Esophagus squamous epithelium (tissue), 5 donors: Measurements from ENCODE around the gene KMT2E. TPM values are rescaled to one million over a fixed set of nuclear protein-coding genes. Genes with fewer than 3 reads are reported as not detected.

Experiments
- DNase-seq: peaks from one replicate; lab custom pipeline; 2025; lab: John Stamatoyannopoulos, UW
- H3K27ac ChIP-seq, 4 donors: fragments of 200-600 bp; sonication (generic); one replicate each; pipeline ENCODE4 v1.5.1; 2016 to 2019; ENCODE audit warnings: mild to moderate bottlenecking in 1 of 4
- H3K27me3 ChIP-seq, 4 donors: fragments of 200-600 bp; sonication (generic); 1 replicate in 3 of 4; 2 replicates in 1 of 4; pipeline versions ENCODE4 v1.5.1 to v1.6.0; 2017 to 2021; ENCODE audit warnings: antibody characterized with exemption in 1 of 4
- H3K36me3 ChIP-seq, 3 donors: fragments of 200-600 bp; sonication (generic); one replicate each; pipeline ENCODE4 v1.5.1; 2016 to 2019
- H3K4me1 ChIP-seq, 3 donors: fragments of 200-600 bp; sonication (generic); one replicate each; pipeline ENCODE4 v1.5.1; 2017 to 2019
- H3K4me3 ChIP-seq, 4 donors: fragments of 200-600 bp; sonication (generic); 1 replicate in 3 of 4; 2 replicates in 1 of 4; pipeline ENCODE4 v1.5.1; 2016 to 2019; ENCODE audit warnings: mild to moderate bottlenecking in 2 of 4, moderate library complexity in 1 of 4
- H3K9me3 ChIP-seq, 3 donors: fragments of 200-600 bp; sonication (generic); one replicate each; pipeline ENCODE4 v1.5.1; 2016 to 2019
- POLR2A ChIP-seq, 4 donors: fragments of 450-650 bp; IDR thresholded peaks; one replicate each; pipeline ENCODE4 v1.6.1; 2017; ENCODE audit warnings: antibody characterized with exemption in 4 of 4, mild to moderate bottlenecking in 4 of 4, moderate library complexity in 3 of 4
- WGBS, 2 donors: methylation state at CpG; one replicate each; pipeline ENCODE4 v1.1.5; 2018; 5-methylcytosine and 5-hydroxymethylcytosine counted together
- intact Hi-C: fragments of 100-400 bp; cut with DNase I; formaldehyde crosslinking; loops from one replicate; pipeline ENCODE4 v1.15.0; 2022
- total RNA-seq, 4 donors: library from RNA; depleted of rRNA; stranded (reverse); fragments of >200 nt; gene quantifications; one replicate each; pipeline ENCODE4 v1.1.0, GENCODE V29; 2016
- TF ChIP-seq, protein P1 (sequence below), 6 experiments: fragments of 450-650 bp in 4 of 6; fragments of 200-600 bp in 2 of 6; sonication (generic) in 2 of 6; IDR thresholded peaks; one replicate each; pipeline ENCODE4 v1.5.1; 2016 to 2019; ENCODE audit warnings: antibody characterized with exemption in 6 of 6, mild to moderate bottlenecking in 4 of 6, moderate library complexity in 4 of 6
- donor health status: DM: yes; HTN: yes; CAD: no.

Gene KMT2E
- total RNA-seq, 4 donors from 2014 or later = 37.2 to 80.5 (median 54.4) TPM

DNA sequence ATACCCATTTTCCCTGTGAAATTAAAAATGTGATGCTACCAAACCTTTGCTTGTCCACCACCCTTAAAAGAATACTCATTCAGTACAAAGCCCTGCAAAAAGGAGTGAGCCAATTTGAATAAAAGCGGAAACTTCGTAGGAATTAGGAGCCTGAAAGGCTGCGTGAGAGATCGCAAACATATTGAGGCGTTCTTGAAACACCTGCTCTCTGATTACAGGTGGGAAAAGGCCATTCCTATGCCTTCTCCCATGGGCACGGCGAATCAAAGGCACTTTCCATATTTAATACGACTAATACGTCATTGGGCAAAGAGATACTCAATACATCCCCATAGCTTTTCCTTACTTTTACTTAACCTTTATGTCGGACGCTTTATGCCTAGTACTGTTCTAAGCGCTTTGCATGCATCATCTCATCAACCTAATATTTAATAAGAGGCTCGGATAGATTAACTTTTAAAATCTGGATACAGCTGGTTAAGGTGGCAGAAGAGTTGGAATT, 30.9 kb upstream of the KMT2E start:
- no peak for DNase-seq
- no peaks in the 10 kb centered on the region for H3K9me3 ChIP-seq
- WGBS, 2 donors = 18% methylated on average over 13 of the region's 13 CpGs
- no peak for TF ChIP-seq POLR2A (IDR thresholded peaks at IDR 0.05)
- TF ChIP-seq, protein P1, sequence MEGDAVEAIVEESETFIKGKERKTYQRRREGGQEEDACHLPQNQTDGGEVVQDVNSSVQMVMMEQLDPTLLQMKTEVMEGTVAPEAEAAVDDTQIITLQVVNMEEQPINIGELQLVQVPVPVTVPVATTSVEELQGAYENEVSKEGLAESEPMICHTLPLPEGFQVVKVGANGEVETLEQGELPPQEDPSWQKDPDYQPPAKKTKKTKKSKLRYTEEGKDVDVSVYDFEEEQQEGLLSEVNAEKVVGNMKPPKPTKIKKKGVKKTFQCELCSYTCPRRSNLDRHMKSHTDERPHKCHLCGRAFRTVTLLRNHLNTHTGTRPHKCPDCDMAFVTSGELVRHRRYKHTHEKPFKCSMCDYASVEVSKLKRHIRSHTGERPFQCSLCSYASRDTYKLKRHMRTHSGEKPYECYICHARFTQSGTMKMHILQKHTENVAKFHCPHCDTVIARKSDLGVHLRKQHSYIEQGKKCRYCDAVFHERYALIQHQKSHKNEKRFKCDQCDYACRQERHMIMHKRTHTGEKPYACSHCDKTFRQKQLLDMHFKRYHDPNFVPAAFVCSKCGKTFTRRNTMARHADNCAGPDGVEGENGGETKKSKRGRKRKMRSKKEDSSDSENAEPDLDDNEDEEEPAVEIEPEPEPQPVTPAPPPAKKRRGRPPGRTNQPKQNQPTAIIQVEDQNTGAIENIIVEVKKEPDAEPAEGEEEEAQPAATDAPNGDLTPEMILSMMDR (IDR thresholded peaks at IDR 0.05) = no peak
- H3K4me1 ChIP-seq = peaks cover 26 to 60% (median 53%) of the 10 kb centered on the region in 3 donors
- peak overlapping the region; percentile 95 to 99 (median 98) for H3K27ac ChIP-seq
- peaks cover 0 to 5% (median 0%) of the 10 kb centered on the region in 3 donors for H3K36me3 ChIP-seq
- intact Hi-C loops = loop anchor here (10.0 kb wide), 1 partner anchor 542 kb away; the partner anchor contains the start of gene PUS7
- H3K27me3 ChIP-seq = no peaks in the 10 kb centered on the region
- H3K4me3 ChIP-seq = peak overlapping the region; percentile 46 to 79 (median 69)

DNA sequence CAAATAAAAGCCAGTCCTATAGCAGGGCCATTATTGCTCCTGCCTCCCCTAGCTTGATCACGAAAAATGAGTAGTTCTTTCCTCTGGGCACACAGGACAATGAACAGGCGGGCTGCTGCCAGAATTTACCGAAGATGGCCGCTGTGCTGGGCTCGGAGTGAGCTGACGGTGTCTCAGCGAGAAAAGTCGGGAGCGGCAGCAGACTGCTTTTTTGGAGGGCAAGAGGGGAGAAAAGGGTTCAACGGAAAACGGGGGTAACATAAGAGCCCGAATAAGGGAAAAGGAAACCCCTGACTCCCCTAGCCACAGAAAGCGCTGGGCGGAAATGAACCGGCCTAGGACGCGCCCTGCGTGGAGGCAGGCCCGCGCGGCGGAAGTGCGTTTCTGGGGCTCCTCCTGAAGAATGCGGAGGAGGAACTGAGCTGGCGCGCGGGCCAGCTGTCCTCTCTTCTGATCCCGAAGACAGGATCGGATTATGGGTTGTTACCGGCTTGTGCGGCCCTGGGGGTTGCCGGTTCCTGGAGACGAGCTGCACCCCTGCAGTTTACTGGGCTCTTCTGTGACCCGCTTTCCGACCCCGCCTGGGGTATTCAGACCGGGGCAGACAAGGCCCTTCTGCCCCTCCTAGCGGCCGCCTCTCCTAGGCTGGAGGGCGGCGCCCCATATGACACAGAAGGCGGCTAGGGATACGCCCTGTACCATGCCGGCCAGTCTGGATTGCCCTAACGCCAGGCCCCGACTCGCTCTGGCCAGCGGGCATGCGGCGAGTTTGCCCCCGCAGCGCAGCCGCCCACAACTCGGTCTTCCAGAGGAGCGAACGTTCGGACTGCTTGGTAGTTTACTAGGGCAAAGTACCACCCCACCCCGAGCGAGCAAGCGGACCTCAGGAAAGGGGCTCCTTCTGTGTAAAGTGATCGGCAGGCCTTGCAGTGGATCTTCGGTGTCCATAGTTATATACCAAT, 30.1 kb upstream of the KMT2E start:
- Histone ChIP-seq H3K36me3 (peaks cover 0 to 5% (median 0%) of the 10 kb centered on the region in 3 donors), H3K4me3 (peak overlapping the region; percentile 46 to 79 (median 69)), H3K27me3 (no peaks in the 10 kb centered on the region), H3K9me3 (no peaks in the 10 kb centered on the region), H3K4me1 (peaks cover 21 to 55% (median 46%) of the 10 kb centered on the region in 3 donors), H3K27ac (peak overlapping the region; percentile 95 to 99 (median 98))
- WGBS, 2 donors = 0% methylated on average over 37 to 43 of the region's 62 CpGs
- intact Hi-C loops = loop anchor here (10.0 kb wide), 1 partner anchor 541 kb away; the partner anchor contains the start of gene PUS7
- peak; percentile 52 for DNase-seq
- peak in 3 of 4 donors; percentile 52 to 91 (median 79) for TF ChIP-seq POLR2A (IDR thresholded peaks at IDR 0.05)
- TF ChIP-seq, protein P1 (IDR thresholded peaks at IDR 0.05) = peak in 5 of 6 experiments; percentile 57 to 77 (median 72)

DNA sequence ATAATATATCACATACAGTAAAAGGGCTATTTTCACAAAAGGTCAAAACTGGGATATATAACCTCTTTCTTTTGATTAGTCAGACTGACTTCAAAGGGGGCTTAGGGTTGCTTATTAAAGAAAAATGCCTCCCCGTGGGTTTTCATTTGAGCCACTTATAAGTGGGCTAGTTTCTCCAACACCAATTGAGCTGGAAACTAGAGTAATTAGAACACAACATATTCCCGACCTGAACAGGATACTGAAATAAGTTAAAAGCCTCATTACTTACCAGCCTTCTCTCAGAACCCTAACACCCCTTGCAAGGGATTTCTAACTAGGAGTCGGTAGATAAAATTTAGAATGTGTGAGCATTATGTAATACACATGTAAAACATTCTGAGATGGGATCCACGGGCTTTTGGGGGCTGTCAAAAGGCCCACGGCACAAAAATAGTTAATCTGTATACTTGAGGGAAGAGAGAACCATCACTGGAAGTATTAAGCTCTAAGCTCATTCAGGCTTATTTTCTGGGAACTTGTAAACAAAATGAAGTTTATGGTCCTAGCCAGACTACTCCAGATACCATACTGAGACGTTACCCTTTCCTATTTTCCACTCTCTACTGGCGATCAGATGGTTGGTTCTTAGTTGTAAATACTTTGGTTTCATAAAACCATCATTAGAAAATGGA, 29.3 kb upstream of the KMT2E start:
- no peak for DNase-seq
- H3K4me3 ChIP-seq = peak overlapping the region in 3 of 4 donors; percentile 65 to 79 (median 73)
- TF ChIP-seq POLR2A (IDR thresholded peaks at IDR 0.05) = no peak
- TF ChIP-seq, protein P1 (IDR thresholded peaks at IDR 0.05) = no peak
- H3K4me1 ChIP-seq = peaks cover 13 to 46% (median 37%) of the 10 kb centered on the region in 3 donors
- intact Hi-C loops = loop anchor here (10.0 kb wide), 1 partner anchor 540 kb away; the partner anchor contains the start of gene PUS7
- H3K36me3 ChIP-seq = peaks cover 0 to 5% (median 0%) of the 10 kb centered on the region in 3 donors
- WGBS, 2 donors = 28% methylated on average over 7 of the region's 7 CpGs
- no peaks in the 10 kb centered on the region for H3K27me3 ChIP-seq
- H3K27ac ChIP-seq = peak overlapping the region; percentile 95 to 99 (median 98)
- H3K9me3 ChIP-seq = no peaks in the 10 kb centered on the region

DNA sequence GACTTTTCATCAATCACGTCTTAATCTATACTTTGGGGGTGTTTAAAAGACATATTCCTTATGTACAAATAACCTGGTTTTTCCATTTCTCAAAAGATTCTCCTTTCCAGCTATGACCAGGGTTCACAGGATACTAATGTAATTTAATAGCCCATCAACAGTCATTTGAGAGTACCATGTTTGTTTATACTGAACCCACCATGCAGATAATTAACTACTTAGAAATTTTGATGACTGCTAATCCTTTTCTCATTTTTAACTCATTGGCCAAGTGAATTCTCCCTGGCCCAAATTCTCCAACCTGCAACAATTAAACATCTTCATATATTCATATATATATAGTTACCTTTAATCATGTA, 28.8 kb upstream of the KMT2E start:
- Histone ChIP-seq H3K4me3 (no peak overlapping the region), H3K4me1 (peaks cover 8 to 41% (median 32%) of the 10 kb centered on the region in 3 donors), H3K36me3 (peaks cover 0 to 5% (median 0%) of the 10 kb centered on the region in 3 donors), H3K27ac (peak overlapping the region; percentile 95 to 99 (median 98)), H3K9me3 (no peaks in the 10 kb centered on the region), H3K27me3 (no peaks in the 10 kb centered on the region)
- intact Hi-C loops = loop anchor here (10.0 kb wide), 1 partner anchor 540 kb away; the partner anchor contains the start of gene PUS7
- 37 to 38% methylated on average over 1 of the region's 1 CpG for WGBS, 2 donors
- no peak for DNase-seq
- TF ChIP-seq POLR2A (IDR thresholded peaks at IDR 0.05) = no peak
- TF ChIP-seq, protein P1 (IDR thresholded peaks at IDR 0.05) = no peak
